ENCODE measurements around the gene LLGL1.

The LLGL1 gene

DNA sequence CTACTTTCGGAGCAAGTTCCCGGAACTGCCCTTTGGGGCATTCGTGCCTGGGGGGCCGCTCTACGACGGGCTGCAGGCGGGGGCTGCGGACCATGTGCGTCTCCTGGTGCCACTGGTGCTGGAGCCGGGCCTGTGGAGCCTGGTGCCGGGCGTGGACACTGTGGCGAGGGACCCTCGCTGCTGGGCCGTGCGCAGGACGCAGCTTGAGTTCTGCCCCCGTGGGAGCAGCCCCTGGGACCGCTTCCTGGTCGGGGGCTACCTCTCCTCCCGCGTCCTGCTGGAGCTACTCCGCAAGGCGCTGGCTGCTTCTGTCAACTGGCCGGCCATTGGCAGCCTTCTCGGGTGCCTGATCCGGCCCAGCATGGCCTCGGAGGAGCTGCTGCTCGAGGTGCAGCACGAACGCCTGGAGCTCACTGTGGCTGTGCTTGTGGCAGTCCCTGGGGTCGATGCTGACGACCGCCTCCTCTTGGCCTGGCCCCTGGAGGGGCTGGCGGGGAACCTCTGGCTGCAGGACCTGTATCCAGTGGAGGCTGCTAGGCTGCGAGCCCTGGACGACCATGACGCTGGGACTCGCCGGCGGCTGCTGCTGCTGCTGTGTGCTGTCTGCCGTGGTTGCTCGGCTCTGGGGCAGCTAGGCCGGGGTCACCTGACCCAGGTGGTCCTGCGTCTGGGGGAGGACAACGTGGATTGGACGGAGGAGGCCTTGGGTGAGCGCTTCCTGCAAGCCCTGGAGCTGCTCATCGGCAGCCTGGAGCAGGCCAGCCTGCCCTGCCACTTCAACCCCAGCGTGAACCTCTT lies 38.6 kb downstream of the LLGL1 start:
- no peak for DNase-seq (ENCODE audit: low spot score in 2 of 2)
- Histone ChIP-seq H3K9me3 (no peaks in the 10 kb centered on the region), H3K4me3 (no peak overlapping the region), H3K27me3 (ENCODE audit: low read depth) (no peaks in the 10 kb centered on the region), H3K36me3 (replicated peaks) (peaks cover 15% of the 10 kb centered on the region; the same call in 1 of the 2 replicates), H3K4me1 (peaks cover 13% of the 10 kb centered on the region)
- in situ Hi-C loops (cut with MboI; ENCODE audit: low sequenced_read_pairs) = no loop called here

GRCh38 chr17:18267366-18267765 lies 41.9 kb downstream of the LLGL1 start:
- peaks cover 15% of the 10 kb centered on the region for H3K36me3 ChIP-seq (replicated peaks)
- H3K27me3 ChIP-seq (ENCODE audit: low read depth) = no peaks in the 10 kb centered on the region
- in situ Hi-C loops (cut with MboI; ENCODE audit: low sequenced_read_pairs) = no loop called here
- no peak overlapping the region for H3K4me3 ChIP-seq
- no peaks in the 10 kb centered on the region for H3K4me1 ChIP-seq
- DNase-seq (ENCODE audit: low spot score in 2 of 2) = no peak
- no peaks in the 10 kb centered on the region for H3K9me3 ChIP-seq

- in situ Hi-C loops (cut with MboI; ENCODE audit: low sequenced_read_pairs) = no loop called here
- H3K36me3 ChIP-seq (replicated peaks) = peaks cover 18% of the 10 kb centered on the region
- DNase-seq (ENCODE audit: low spot score in 2 of 2) = peak in 1 of 2 experiments; percentile 38
- no peaks in the 10 kb centered on the region for H3K4me1 ChIP-seq
- H3K9me3 ChIP-seq = no peaks in the 10 kb centered on the region
- H3K4me3 ChIP-seq = no peak overlapping the region
- H3K27me3 ChIP-seq (ENCODE audit: low read depth) = no peaks in the 10 kb centered on the region
These were observed 42.7 kb downstream of the LLGL1 start for GRCh38 chr17:18267927-18268711.

DNA sequence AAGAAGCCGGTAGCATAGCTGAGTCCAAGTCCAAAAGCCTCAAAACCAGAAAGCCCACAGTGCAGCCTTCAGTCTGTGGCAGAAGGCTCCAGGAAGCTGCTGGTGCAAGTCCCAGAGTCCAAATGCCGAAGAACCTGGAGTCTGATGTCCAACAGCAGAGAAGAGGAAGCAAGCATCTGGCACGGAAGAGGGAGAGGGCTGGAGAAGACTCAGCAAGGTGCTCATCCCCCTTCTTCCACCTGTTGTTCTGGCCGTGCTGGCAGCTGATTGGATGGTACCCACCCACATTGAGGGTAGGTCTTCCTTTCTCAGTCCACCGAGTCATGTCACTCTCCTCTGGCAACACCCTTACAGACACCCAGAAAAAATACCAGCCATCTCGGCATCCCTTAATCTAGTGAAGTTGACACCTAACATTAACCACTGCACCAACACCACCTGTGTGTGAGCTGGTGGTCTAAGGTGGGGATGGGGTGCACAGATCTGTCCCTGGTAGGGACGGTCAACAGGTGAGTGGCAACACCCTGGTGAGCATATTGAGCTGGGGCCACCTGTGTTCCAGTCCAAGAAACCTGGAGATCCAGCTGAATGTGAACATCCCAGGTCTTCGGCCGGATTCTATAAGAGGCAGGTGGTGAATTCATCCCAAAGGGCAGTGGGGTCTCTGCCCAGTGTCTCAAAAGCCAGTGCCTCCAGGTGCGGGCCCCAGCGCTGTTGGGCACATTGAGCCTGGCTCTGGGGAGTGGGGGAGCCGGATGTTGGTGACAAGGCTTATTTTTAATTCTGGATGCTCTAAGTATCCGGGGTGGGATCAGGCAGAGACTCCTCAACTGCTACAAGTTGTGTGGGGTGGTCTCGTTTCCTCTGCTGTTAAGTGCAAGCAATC lies 44.9 kb downstream of the LLGL1 start:
- no peak for DNase-seq (ENCODE audit: low spot score in 2 of 2)
- no peaks in the 10 kb centered on the region for H3K4me1 ChIP-seq
- in situ Hi-C loops (cut with MboI; ENCODE audit: low sequenced_read_pairs) = no loop called here

DNA sequence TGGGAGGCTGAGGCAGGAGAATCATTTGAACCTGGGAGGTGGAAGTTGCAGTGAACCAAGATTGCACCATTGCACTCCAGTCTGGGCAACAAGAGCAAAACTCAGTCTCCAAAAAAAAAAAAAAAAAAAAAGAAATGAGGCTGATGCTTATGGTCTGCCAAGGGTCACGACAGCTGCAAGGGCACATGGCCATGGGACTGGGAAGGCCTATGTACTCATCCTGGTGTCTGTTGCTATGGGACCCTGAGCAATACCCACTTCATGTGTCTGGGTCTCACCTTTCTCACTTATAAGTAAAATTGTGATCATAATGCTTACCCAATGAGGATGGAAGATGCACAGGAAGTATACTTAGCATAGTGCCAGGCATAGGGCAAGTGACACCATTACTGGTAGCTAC lies 51.6 kb downstream of the LLGL1 start:
- H3K36me3 ChIP-seq (replicated peaks) = peaks cover 83% of the 10 kb centered on the region

More for the DNA sequence above, 44.9 kb downstream of the LLGL1 start:
- Histone ChIP-seq H3K4me3 (no peak overlapping the region), H3K36me3 (replicated peaks) (peaks cover 22% of the 10 kb centered on the region), H3K9me3 (no peaks in the 10 kb centered on the region), H3K27me3 (ENCODE audit: low read depth) (no peaks in the 10 kb centered on the region)

DNA sequence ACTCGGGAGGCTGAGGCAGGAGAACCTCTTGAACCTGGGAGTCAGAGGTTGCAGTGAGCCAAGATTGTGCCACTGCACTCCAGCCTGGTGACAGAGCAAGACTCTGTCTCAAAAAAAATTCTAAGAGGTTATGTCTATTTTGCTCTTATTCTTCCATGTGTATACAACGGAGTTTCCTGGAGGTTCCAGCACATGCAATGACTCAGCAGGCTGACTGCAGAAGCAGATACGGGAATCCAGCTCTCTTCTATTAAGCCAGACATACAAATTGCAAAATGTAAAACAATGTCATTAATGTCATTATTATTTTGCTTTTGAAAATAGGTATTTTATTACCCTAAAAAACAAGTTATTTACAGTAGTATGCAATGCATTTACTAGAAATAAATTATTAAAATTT lies 53.4 kb downstream of the LLGL1 start:
- in situ Hi-C loops (cut with MboI; ENCODE audit: low sequenced_read_pairs) = no loop called here
- Histone ChIP-seq H3K27me3 (ENCODE audit: low read depth) (no peaks in the 10 kb centered on the region), H3K4me3 (no peak overlapping the region), H3K36me3 (replicated peaks) (peaks cover 92% of the 10 kb centered on the region), H3K4me1 (no peaks in the 10 kb centered on the region), H3K9me3 (no peaks in the 10 kb centered on the region)
- no peak for DNase-seq (ENCODE audit: low spot score in 2 of 2)

More for the DNA sequence above, 51.6 kb downstream of the LLGL1 start:
- in situ Hi-C loops (cut with MboI; ENCODE audit: low sequenced_read_pairs) = no loop called here
- DNase-seq (ENCODE audit: low spot score in 2 of 2) = no peak
- H3K27me3 ChIP-seq (ENCODE audit: low read depth) = no peaks in the 10 kb centered on the region
- H3K9me3 ChIP-seq = no peaks in the 10 kb centered on the region
- H3K4me3 ChIP-seq = no peak overlapping the region
- no peaks in the 10 kb centered on the region for H3K4me1 ChIP-seq

GRCh38 chr17:18280249-18280648 lies 54.8 kb downstream of the LLGL1 start:
- H3K36me3 ChIP-seq (replicated peaks) = peaks cover 95% of the 10 kb centered on the region
- no peaks in the 10 kb centered on the region for H3K27me3 ChIP-seq (ENCODE audit: low read depth)
- no peak overlapping the region for H3K4me3 ChIP-seq
- no peak for DNase-seq (ENCODE audit: low spot score in 2 of 2)
- in situ Hi-C loops (cut with MboI; ENCODE audit: low sequenced_read_pairs) = no loop called here
- no peaks in the 10 kb centered on the region for H3K9me3 ChIP-seq
- no peaks in the 10 kb centered on the region for H3K4me1 ChIP-seq

DNA sequence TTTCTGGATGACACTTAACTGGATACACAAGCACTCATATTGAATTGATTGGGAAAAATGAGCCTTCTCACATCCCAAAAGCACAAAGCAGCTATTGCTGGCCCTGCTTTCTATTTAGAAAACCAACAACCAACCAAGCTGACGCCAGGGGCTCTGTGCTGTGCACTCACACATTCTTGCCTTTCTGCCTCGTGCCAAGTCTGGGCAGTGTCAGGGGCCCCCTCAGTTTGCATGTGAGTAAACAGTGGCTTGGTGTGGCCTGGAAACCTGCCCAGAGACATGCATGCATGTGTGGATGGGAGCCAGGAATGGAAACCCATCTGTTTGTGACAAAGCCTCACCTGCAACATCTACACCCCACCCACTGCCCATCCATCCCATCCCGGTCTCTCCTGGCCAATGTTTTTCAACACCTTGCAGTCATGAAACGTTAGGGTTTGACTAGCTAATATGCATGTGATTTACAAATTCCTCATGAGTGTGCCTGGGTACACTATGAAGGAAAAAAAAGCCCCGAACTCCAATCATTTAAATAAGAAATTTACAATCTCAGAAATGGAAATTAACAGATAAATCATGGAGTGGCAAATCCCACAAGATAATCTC lies 55.4 kb downstream of the LLGL1 start:
- DNase-seq (ENCODE audit: low spot score in 2 of 2) = no peak
- Histone ChIP-seq H3K4me1 (no peaks in the 10 kb centered on the region), H3K4me3 (no peak overlapping the region), H3K9me3 (no peaks in the 10 kb centered on the region), H3K36me3 (replicated peaks) (peaks cover 98% of the 10 kb centered on the region), H3K27me3 (ENCODE audit: low read depth) (no peaks in the 10 kb centered on the region)
- in situ Hi-C loops (cut with MboI; ENCODE audit: low sequenced_read_pairs) = no loop called here

- H3K4me1 ChIP-seq = no peaks in the 10 kb centered on the region
- H3K36me3 ChIP-seq (replicated peaks) = peaks cover 94% of the 10 kb centered on the region
- in situ Hi-C loops (cut with MboI; ENCODE audit: low sequenced_read_pairs) = no loop called here
- H3K4me3 ChIP-seq = no peak overlapping the region
- no peak for DNase-seq (ENCODE audit: low spot score in 2 of 2)
- H3K9me3 ChIP-seq = no peaks in the 10 kb centered on the region
- no peaks in the 10 kb centered on the region for H3K27me3 ChIP-seq (ENCODE audit: low read depth)
These were observed 56.4 kb downstream of the LLGL1 start for GRCh38 chr17:18281788-18282187.

DNA sequence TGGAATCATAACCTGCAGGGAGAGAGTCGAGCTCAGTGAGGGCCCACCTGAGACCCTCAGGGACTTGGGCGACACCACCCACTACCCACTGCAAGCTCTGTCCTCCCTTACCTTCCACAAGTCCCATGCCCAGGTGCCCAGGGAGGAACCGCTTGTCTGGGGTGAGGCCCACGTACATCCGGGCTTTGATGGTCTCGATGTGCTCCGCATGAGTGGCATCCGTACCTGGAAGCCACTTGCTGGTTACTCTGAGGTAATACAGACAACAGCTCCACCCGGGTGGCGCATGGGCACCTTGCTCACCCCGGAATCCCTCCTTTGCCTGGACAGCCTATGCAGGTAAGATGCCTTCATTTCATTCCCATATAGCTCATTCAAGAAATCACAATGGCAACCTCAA lies 59.9 kb downstream of the LLGL1 start:
- H3K36me3 ChIP-seq (replicated peaks) = peaks cover 93% of the 10 kb centered on the region
- in situ Hi-C loops (cut with MboI; ENCODE audit: low sequenced_read_pairs) = no loop called here

GRCh38 chr17:18291718-18292540 lies 66.5 kb downstream of the LLGL1 start:
- in situ Hi-C loops (cut with MboI; ENCODE audit: low sequenced_read_pairs) = no loop called here
- DNase-seq (ENCODE audit: low spot score in 2 of 2) = no peak
- Histone ChIP-seq H3K36me3 (replicated peaks) (peaks cover 73% of the 10 kb centered on the region), H3K9me3 (no peaks in the 10 kb centered on the region), H3K4me1 (no peaks in the 10 kb centered on the region), H3K4me3 (no peak overlapping the region), H3K27me3 (ENCODE audit: low read depth) (no peaks in the 10 kb centered on the region)

More for the DNA sequence above, 59.9 kb downstream of the LLGL1 start:
- Histone ChIP-seq H3K4me1 (no peaks in the 10 kb centered on the region), H3K27me3 (ENCODE audit: low read depth) (no peaks in the 10 kb centered on the region), H3K9me3 (no peaks in the 10 kb centered on the region), H3K4me3 (no peak overlapping the region)
- DNase-seq (ENCODE audit: low spot score in 2 of 2) = no peak
